Loucy (cell line): Measurements from ENCODE around the gene SHROOM3.

ENCODE experiments used
- CTCF ChIP-seq: fragments of 200-600 bp; sonication (generic); conservative IDR thresholded peaks from 2 replicates; pipeline ENCODE4 v1.5.1; 2014; ENCODE audit warnings: mild to moderate bottlenecking, antibody characterized with exemption, low read length
- EZH2phosphoT487 ChIP-seq: fragments of 200-600 bp; IDR thresholded peaks from 2 replicates; pipeline ENCODE4 v1.6.1; 2018; ENCODE audit warnings: antibody characterized with exemption, mild to moderate bottlenecking, moderate library complexity, borderline replicate concordance

DNA sequence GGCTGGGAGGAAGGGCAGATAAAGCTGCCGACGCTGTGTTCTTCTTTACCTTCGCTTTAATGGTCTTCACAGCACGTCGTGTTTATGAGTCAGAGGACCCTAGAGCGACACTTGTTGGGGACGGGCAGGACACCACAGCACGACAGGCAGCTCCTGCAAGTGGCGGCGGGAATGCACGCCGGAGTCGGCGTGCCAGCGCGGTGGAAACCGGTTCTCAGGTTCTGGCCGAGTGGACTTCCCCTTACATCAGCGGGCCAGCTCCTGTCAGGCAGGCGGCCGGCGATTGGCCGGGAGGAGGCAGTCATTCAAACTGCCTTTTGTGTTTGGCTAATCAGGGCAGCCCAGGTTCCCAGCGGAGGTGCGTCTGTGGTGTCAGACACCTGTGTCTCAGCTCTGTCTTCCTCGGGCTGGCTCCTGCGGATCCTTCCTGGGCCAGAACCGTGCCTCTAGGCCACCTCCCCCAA lies 150.9 kb downstream of the SHROOM3 start:
- TF ChIP-seq CTCF (no peak), EZH2phosphoT487 (no peak)
